Caco-2 (cell line): Measurements from ENCODE around the gene TOM1. TPM values are rescaled to one million over a fixed set of nuclear protein-coding genes. Genes with fewer than 3 reads are reported as not detected.

ENCODE experiments used
- BruUV-seq: library from RNA; stranded (reverse); fragments of 400-500 nt; replicated peaks from 2 replicates; lab custom pipeline; 2021; lab: Mats Ljungman, UMichigan
- CTCF ChIA-PET: fragments of 300-600 bp; sonication (Branson Sonifier 250); formaldehyde crosslinking; loops from one replicate; lab custom pipeline; 2022; ENCODE audit warnings: antibody characterized with exemption; lab: Charles Lee
- POLR2A ChIA-PET: fragments of 300-600 bp; sonication (Branson Sonifier 250); formaldehyde crosslinking; loops from one replicate; lab custom pipeline; 2022; ENCODE audit warnings: antibody characterized with exemption; lab: Charles Lee
- DNase-seq, 2 experiments: peaks; one replicate each; pipeline versions ENCODE4 v3.0.0 to v3.0.0-alpha.2; 2020 to 2022
- H3K27me3 ChIP-seq: replicated peaks from 2 replicates; pipeline ENCODE4 v1.6.0; 2011; ENCODE audit warnings: low read length; ENCODE audit not compliant: control insufficient read depth, insufficient read depth
- H3K36me3 ChIP-seq: 2 replicates; pipeline ENCODE4 v1.5.1; 2011; ENCODE audit warnings: low read length; ENCODE audit not compliant: control insufficient read depth, insufficient read depth
- H3K4me1 ChIP-seq: fragments of 250-450 bp; sonication (Bioruptor Pico); 2 replicates; pipeline ENCODE4 v1.5.1; 2020; ENCODE audit warnings: mild to moderate bottlenecking
- H3K4me3 ChIP-seq: 2 replicates; pipeline ENCODE4 v1.5.1; 2011; ENCODE audit warnings: low read depth, mild to moderate bottlenecking, control low read depth, low read length
- H3K9me3 ChIP-seq: fragments of 250-450 bp; sonication (Bioruptor Pico); 2 replicates; pipeline ENCODE4 v1.5.1; 2020; ENCODE audit warnings: mild to moderate bottlenecking, moderate library complexity
- H3K27ac Mint-ChIP-seq: one replicate; pipeline ENCODE4 v1.8.0; 2022; ENCODE audit warnings: mixed read lengths; ENCODE audit not compliant: unreplicated experiment
- H3K27me3 Mint-ChIP-seq: one replicate; pipeline ENCODE4 v1.8.0; 2022; ENCODE audit warnings: mixed read lengths; ENCODE audit not compliant: insufficient read depth, unreplicated experiment
- H3K36me3 Mint-ChIP-seq: one replicate; pipeline ENCODE4 v1.8.0; 2022; ENCODE audit warnings: mild to moderate bottlenecking, mixed read lengths; ENCODE audit not compliant: insufficient read depth, unreplicated experiment
- H3K4me1 Mint-ChIP-seq: one replicate; pipeline ENCODE4 v1.8.0; 2022; ENCODE audit warnings: low read depth, mixed read lengths; ENCODE audit not compliant: unreplicated experiment
- H3K4me3 Mint-ChIP-seq: one replicate; pipeline ENCODE4 v1.8.0; 2022; ENCODE audit warnings: mild to moderate bottlenecking, moderate library complexity, mixed read lengths; ENCODE audit not compliant: unreplicated experiment
- H3K9me3 Mint-ChIP-seq: one replicate; pipeline ENCODE4 v1.8.0; 2022; ENCODE audit warnings: mixed read lengths; ENCODE audit not compliant: unreplicated experiment
- intact Hi-C: fragments of 100-400 bp; cut with micrococcal nuclease; formaldehyde crosslinking; loops from one replicate; pipeline ENCODE4 v1.10.0; 2022; ENCODE audit not compliant: unreplicated experiment
- total RNA-seq: library from RNA; stranded (reverse); gene quantifications from 2 replicates; pipeline ENCODE4 v1.2.3, GENCODE V29; 2022
- TF ChIP-seq, protein P1 (sequence below), 2 experiments: fragments of 200-600 bp in 1 of 2; IDR thresholded peaks; 1 replicate in 1 of 2; 2 replicates in 1 of 2; pipeline versions ENCODE4 v1.5.1 to v1.8.0; 2011 to 2022; ENCODE audit warnings: antibody characterized with exemption in 1 of 2, control low read depth in 1 of 2, inconsistent platforms in 1 of 2, low read depth in 1 of 2, low read length in 1 of 2, mild to moderate bottlenecking in 1 of 2, moderate library complexity in 1 of 2; ENCODE audit not compliant: insufficient read depth in 1 of 2, severe bottlenecking in 1 of 2, unreplicated experiment in 1 of 2

TOM1 gene
- total RNA-seq, 1 experiment from 2014 or later = 47.4 TPM

DNA sequence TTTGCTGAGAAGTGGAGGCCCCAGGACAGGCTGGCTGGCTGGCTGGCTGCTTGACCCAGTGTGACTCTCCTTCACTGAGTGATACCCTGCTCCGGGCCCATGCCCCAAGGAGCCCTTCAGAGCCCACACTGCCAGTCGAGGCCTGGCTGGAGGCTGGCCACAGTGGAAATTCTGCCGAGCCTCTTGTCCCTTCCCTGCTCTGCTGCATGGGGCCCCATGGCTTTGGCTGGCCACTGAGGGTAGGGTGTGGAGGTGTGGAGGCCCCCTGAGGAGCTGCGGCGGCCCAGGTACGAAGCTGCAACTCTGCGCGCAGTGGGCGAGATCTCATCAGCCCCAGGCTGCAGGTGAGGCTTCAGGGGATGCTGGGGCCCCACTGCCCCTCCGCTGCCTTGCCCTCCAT is 47.8 kb downstream of the TOM1 start:
- Histone ChIP-seq H3K36me3 (peaks cover 6% of the 10 kb centered on the region), H3K4me1 (peaks cover 10% of the 10 kb centered on the region), H3K9me3 (peaks cover 3% of the 10 kb centered on the region; the same call in 1 of the 2 replicates), H3K4me3 (no peak overlapping the region), H3K27me3 (no peaks in the 10 kb centered on the region)
- Mint-ChIP-seq H3K9me3 (no peaks in the 10 kb centered on the region), H3K27me3 (no peaks in the 10 kb centered on the region), H3K4me1 (no peaks in the 10 kb centered on the region), H3K4me3 (no peak overlapping the region), H3K27ac (no peak overlapping the region), H3K36me3 (peaks cover 30% of the 10 kb centered on the region)
- TF ChIP-seq, protein P1, sequence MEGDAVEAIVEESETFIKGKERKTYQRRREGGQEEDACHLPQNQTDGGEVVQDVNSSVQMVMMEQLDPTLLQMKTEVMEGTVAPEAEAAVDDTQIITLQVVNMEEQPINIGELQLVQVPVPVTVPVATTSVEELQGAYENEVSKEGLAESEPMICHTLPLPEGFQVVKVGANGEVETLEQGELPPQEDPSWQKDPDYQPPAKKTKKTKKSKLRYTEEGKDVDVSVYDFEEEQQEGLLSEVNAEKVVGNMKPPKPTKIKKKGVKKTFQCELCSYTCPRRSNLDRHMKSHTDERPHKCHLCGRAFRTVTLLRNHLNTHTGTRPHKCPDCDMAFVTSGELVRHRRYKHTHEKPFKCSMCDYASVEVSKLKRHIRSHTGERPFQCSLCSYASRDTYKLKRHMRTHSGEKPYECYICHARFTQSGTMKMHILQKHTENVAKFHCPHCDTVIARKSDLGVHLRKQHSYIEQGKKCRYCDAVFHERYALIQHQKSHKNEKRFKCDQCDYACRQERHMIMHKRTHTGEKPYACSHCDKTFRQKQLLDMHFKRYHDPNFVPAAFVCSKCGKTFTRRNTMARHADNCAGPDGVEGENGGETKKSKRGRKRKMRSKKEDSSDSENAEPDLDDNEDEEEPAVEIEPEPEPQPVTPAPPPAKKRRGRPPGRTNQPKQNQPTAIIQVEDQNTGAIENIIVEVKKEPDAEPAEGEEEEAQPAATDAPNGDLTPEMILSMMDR (IDR thresholded peaks at IDR 0.05; ENCODE audit: insufficient read depth in 1 of 2, low read depth in 1 of 2, low read length in 1 of 2, severe bottlenecking in 1 of 2, unreplicated experiment in 1 of 2) = no peak
- ChIA-PET CTCF (no interaction called here), POLR2A (no interaction called here)
- DNase-seq = no peak
- intact Hi-C loops = no loop called here
- no TSS peak for BruUV-seq

DNA sequence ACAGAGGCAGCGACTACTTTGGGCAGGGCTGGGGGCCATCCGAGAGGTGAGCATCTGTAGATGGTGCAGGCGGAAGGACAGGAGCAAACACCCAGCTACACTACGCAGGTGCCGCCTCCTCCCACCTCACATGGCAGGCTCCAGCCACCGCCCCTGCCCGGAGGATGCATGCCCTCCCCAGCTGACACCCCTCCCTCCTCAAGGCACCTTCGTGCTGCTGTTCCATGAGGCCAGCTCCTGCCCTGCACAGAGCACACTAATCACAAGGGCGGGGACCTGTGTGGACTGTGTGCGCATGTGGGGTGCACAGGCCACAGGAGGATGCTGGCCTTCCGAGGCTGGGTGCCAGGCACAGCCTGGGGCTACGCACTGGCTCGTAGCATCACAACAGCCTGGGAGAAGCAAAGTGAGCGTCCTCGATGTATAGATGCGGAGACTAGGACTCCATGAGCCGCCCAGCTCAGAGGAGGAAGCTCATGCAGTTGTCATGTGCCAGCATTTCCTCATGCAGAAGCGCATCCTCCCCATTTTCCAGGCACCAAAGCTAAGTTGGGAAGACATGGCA is 48.4 kb downstream of the TOM1 start:
- H3K27me3 Mint-ChIP-seq = no peaks in the 10 kb centered on the region
- no peaks in the 10 kb centered on the region for H3K27me3 ChIP-seq
- no peak for DNase-seq
- H3K9me3 Mint-ChIP-seq = no peaks in the 10 kb centered on the region
- H3K4me1 Mint-ChIP-seq = no peaks in the 10 kb centered on the region
- no peak overlapping the region for H3K4me3 Mint-ChIP-seq
- H3K4me1 ChIP-seq = peaks cover 10% of the 10 kb centered on the region
- peaks cover 30% of the 10 kb centered on the region for H3K36me3 Mint-ChIP-seq
- no TSS peak for BruUV-seq
- ChIA-PET POLR2A (no interaction called here), CTCF (no interaction called here)
- peaks cover 4% of the 10 kb centered on the region for H3K36me3 ChIP-seq
- TF ChIP-seq, protein P1 (IDR thresholded peaks at IDR 0.05; ENCODE audit: insufficient read depth in 1 of 2, low read depth in 1 of 2, low read length in 1 of 2, severe bottlenecking in 1 of 2, unreplicated experiment in 1 of 2) = no peak
- intact Hi-C loops = no loop called here
- H3K9me3 ChIP-seq = peaks cover 3% of the 10 kb centered on the region; the same call in 1 of the 2 replicates
- no peak overlapping the region for H3K4me3 ChIP-seq
- H3K27ac Mint-ChIP-seq = no peak overlapping the region

DNA sequence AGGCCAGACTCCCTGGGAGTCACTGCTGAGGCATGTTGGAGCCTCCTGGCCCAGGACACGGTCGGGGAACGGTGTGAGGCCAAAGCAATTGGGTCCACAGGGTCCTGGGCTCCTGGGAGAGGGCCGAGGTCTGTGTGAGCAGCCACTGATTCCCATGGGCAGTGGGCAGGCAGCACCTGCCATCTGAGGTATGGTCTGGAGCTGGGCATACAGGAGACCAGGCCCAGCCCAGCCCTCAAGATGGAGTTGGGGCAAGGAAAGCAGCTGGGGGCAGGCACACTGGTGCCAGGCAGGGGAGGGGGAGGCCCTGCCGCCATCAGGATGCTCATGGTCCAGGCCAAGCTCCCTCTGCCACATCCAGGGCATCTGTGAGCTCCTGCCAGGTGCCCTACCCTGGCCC is 49.0 kb downstream of the TOM1 start:
- no TSS peak for BruUV-seq
- no peak overlapping the region for H3K4me3 Mint-ChIP-seq
- no peaks in the 10 kb centered on the region for H3K4me1 Mint-ChIP-seq
- no peaks in the 10 kb centered on the region for H3K27me3 Mint-ChIP-seq
- no peak for DNase-seq
- Histone ChIP-seq H3K36me3 (no peaks in the 10 kb centered on the region), H3K4me1 (peaks cover 10% of the 10 kb centered on the region), H3K27me3 (no peaks in the 10 kb centered on the region), H3K9me3 (peaks cover 3% of the 10 kb centered on the region; the same call in 1 of the 2 replicates), H3K4me3 (no peak overlapping the region)
- no peaks in the 10 kb centered on the region for H3K9me3 Mint-ChIP-seq
- peaks cover 30% of the 10 kb centered on the region for H3K36me3 Mint-ChIP-seq
- H3K27ac Mint-ChIP-seq = no peak overlapping the region
- ChIA-PET CTCF (no interaction called here), POLR2A (no interaction called here)
- intact Hi-C loops = no loop called here
- TF ChIP-seq, protein P1 (IDR thresholded peaks at IDR 0.05; ENCODE audit: insufficient read depth in 1 of 2, low read depth in 1 of 2, low read length in 1 of 2, severe bottlenecking in 1 of 2, unreplicated experiment in 1 of 2) = no peak
